Measurements from ENCODE around the gene HSPA12A. TPM values are rescaled to one million over a fixed set of nuclear protein-coding genes. Genes with fewer than 3 reads are reported as not detected.

HSPA12A gene
- total RNA-seq, 1 donor, result 35.4 TPM

DNA sequence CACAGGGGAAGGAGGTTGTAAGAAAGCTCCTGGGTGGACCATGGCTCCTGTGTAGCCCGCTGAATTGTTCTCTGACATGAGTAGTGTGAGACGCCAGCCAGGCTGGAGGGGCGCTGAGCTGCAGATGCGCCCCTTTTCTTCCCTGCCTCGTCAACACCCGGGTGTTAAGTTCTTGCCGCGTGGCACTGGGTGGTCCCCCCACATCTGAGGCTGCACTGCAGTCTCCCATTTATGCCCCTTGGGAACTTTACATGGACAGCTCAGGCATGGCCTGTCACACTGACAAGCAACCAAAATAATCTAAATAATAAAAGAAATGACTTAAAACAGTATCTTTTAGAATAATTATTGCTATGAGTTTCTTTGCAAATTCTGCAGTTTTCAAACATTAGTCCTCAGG is 34.6 kb upstream of the HSPA12A start:
- no peak for DNase-seq (ENCODE audit: low read depth)
- no peak for TF ChIP-seq CTCF (IDR thresholded peaks at IDR 0.05; ENCODE audit: insufficient read depth, low read depth, low read length)
- H3K4me3 ChIP-seq (ENCODE audit: low read depth, low read length), result no peak overlapping the region

- H3K4me3 ChIP-seq (ENCODE audit: low read depth, low read length), result no peak overlapping the region
- no peak for DNase-seq (ENCODE audit: low read depth)
- no peak for TF ChIP-seq CTCF (IDR thresholded peaks at IDR 0.05; ENCODE audit: insufficient read depth, low read depth, low read length)
Measured at GRCh38 chr10:116775488-116776400, 33.4 kb upstream of the HSPA12A start.

DNA sequence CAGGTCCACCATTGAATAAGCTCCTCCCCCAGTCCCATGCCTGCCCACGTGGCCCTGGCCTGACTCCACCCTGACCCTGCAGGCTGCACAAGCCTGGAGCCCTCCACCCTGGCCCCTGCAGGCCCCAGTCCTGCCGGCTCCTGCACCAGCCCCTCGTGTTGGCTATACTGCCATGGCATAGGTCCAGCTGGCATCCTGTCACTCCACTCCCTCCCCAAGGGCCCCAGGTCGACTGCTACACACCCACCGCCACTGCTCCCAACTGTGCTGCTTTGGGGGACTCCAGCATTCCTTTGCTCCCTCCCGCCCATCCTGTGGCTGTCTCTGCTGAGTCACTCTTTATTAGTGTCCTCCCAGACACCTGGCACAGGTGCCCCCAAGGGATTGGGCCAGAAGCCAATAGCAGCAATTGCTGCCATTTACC is 32.4 kb upstream of the HSPA12A start:
- DNase-seq (ENCODE audit: low read depth), result no peak
- TF ChIP-seq CTCF (IDR thresholded peaks at IDR 0.05; ENCODE audit: insufficient read depth, low read depth, low read length), result no peak
- no peak overlapping the region for H3K4me3 ChIP-seq (ENCODE audit: low read depth, low read length)

GRCh38 chr10:116772909-116773705 is 30.7 kb upstream of the HSPA12A start:
- no peak for DNase-seq (ENCODE audit: low read depth)
- no peak overlapping the region for H3K4me3 ChIP-seq (ENCODE audit: low read depth, low read length)
- no peak for TF ChIP-seq CTCF (IDR thresholded peaks at IDR 0.05; ENCODE audit: insufficient read depth, low read depth, low read length)

DNA sequence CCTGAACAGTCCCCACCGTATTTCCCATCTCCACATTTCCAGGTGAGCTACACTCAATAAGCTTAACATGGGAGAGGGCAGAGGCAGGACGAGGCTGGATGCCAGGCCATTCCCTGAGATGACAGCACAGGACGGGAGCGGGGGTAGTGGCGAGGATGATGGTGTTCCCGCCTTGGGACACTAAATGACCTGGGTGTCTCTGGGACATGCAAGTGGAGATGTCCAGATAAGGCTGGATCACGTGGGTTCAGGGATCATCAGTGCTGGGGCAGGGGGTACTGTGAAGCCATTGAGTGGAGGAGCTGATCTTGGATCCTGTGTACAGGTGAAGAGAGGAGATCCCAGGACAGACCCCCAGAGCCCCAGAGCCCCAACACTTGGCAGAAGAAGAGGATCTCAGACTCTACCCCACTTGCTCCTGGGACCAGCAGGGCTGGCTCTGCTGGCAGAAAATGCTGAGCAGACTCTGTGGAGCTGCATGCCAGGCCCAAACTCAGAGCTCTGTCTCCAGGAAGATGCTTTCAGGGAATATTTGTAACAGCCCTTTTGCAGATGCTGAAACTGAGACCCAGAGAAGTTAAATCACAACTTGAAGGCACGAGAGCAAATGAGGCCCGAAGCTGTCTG is 29.7 kb upstream of the HSPA12A start:
- TF ChIP-seq CTCF (IDR thresholded peaks at IDR 0.05; ENCODE audit: insufficient read depth, low read depth, low read length), result no peak
- no peak overlapping the region for H3K4me3 ChIP-seq (ENCODE audit: low read depth, low read length)
- no peak for DNase-seq (ENCODE audit: low read depth)

GRCh38 chr10:116771101-116771958 is 29.0 kb upstream of the HSPA12A start:
- no peak overlapping the region for H3K4me3 ChIP-seq (ENCODE audit: low read depth, low read length)
- DNase-seq (ENCODE audit: low read depth), result peak; percentile 95
- peak; percentile 8 for TF ChIP-seq CTCF (IDR thresholded peaks at IDR 0.05; ENCODE audit: insufficient read depth, low read depth, low read length)
